MV-4-11 (cell line): Measurements from ENCODE around the gene TLE6.
"Not testable (repeated sequence)": the region's sequence is repeated elsewhere in the genome, so short reads cannot be mapped to it uniquely, and the experiment has no call there.

ENCODE experiments used
- DNase-seq: peaks from one replicate; lab custom pipeline; 2025; lab: John Stamatoyannopoulos, UW

The TLE6 gene

GRCh38 chr19:2977001-2977745, at the start of gene TLE6:
Gene TLE6, plus strand, starts transcription at chr19:2977564. Its CDS starts 670 bp downstream, at chr19:2978234.
- peak; percentile 96 for DNase-seq

GRCh38 chr19:2933490-2933910, 43.9 kb upstream of the TLE6 start:
- no peak for DNase-seq

GRCh38 chr19:2935863-2936262, 41.5 kb upstream of the TLE6 start:
- not testable (repeated sequence) for DNase-seq

GRCh38 chr19:2942928-2943640, 34.3 kb upstream of the TLE6 start:
- peak; percentile 44 for DNase-seq

GRCh38 chr19:2944403-2944774, 33.0 kb upstream of the TLE6 start:
- no peak for DNase-seq

GRCh38 chr19:2944775-2945574, 32.4 kb upstream of the TLE6 start, which contains the start of gene ZNF77:
Gene ZNF77, minus strand, starts transcription at chr19:2944971. Its CDS starts 131 bp downstream, at chr19:2944840.
- peak; percentile 100 for DNase-seq

- DNase-seq: no peak
These were observed 31.7 kb upstream of the TLE6 start for GRCh38 chr19:2945575-2946184.

- peak; percentile 49 for DNase-seq
These were observed 27.5 kb upstream of the TLE6 start for GRCh38 chr19:2949939-2950285.

GRCh38 chr19:2950286-2951124, 26.9 kb upstream of the TLE6 start:
- DNase-seq: peak; percentile 100

- DNase-seq: no peak
These were observed 24.3 kb upstream of the TLE6 start for GRCh38 chr19:2952953-2953481.

GRCh38 chr19:2957160-2957559, 20.2 kb upstream of the TLE6 start:
- no peak for DNase-seq

GRCh38 chr19:2960120-2960519, 17.2 kb upstream of the TLE6 start:
- no peak for DNase-seq

- DNase-seq: peak; percentile 72
These were observed 15.2 kb upstream of the TLE6 start for GRCh38 chr19:2962018-2962670.

- DNase-seq: no peak
These were observed 14.2 kb upstream of the TLE6 start for GRCh38 chr19:2963122-2963521.

- not testable (repeated sequence) for DNase-seq
These were observed 13.7 kb upstream of the TLE6 start for GRCh38 chr19:2963631-2964030.

- no peak for DNase-seq
These were observed 12.5 kb upstream of the TLE6 start for GRCh38 chr19:2964874-2965273.

GRCh38 chr19:2967972-2968371, 9.4 kb upstream of the TLE6 start:
- DNase-seq: no peak

- DNase-seq: no peak
These were observed 8.3 kb upstream of the TLE6 start for GRCh38 chr19:2969104-2969504.

GRCh38 chr19:2970201-2970835, 7.0 kb upstream of the TLE6 start:
- DNase-seq: no peak

GRCh38 chr19:2973229-2973628, 4.1 kb upstream of the TLE6 start:
- DNase-seq: no peak
